Liver (tissue), 3 donors: Measurements from ENCODE around the gene RAB7A.

ENCODE experiments used
- EGR1 ChIP-seq, 2 donors: IDR thresholded peaks; 2 replicates each; pipeline ENCODE4 v1.6.1; 2016 to 2018; ENCODE audit warnings: antibody characterized with exemption in 2 of 2, low read depth in 2 of 2
- FOXA1 ChIP-seq: IDR thresholded peaks from 2 replicates; pipeline ENCODE4 v1.6.1; 2016; ENCODE audit warnings: antibody characterized with exemption
- FOXA2 ChIP-seq: IDR thresholded peaks from 2 replicates; pipeline ENCODE4 v1.6.1; 2016; ENCODE audit warnings: antibody characterized with exemption
- GABPA ChIP-seq, 2 donors: IDR thresholded peaks in 1 of 2; conservative IDR thresholded peaks in 1 of 2; 2 replicates each; pipeline ENCODE4 v1.6.1; 2016; ENCODE audit warnings: antibody characterized with exemption in 2 of 2, mild to moderate bottlenecking in 1 of 2, moderate library complexity in 1 of 2
- HNF4G ChIP-seq: IDR thresholded peaks from 2 replicates; pipeline ENCODE4 v1.6.1; 2016; ENCODE audit warnings: antibody characterized with exemption
- SP1 ChIP-seq: IDR thresholded peaks from 2 replicates; pipeline ENCODE4 v1.6.1; 2018; ENCODE audit warnings: antibody characterized with exemption, mild to moderate bottlenecking
- YY1 ChIP-seq: IDR thresholded peaks from 2 replicates; pipeline ENCODE4 v1.6.1; 2016; ENCODE audit warnings: antibody characterized with exemption, mild to moderate bottlenecking
- TF ChIP-seq, protein P1 (sequence below): fragments of 150-350 bp; IDR thresholded peaks from 2 replicates; pipeline ENCODE4 v1.5.1; 2017; ENCODE audit warnings: improper control_type of control experiment, low read depth, low read length; ENCODE audit not compliant: missing input control
- TF ChIP-seq, protein P2 (sequence below): IDR thresholded peaks from 2 replicates; pipeline ENCODE4 v1.6.1; 2016; ENCODE audit warnings: antibody characterized with exemption, mild to moderate bottlenecking
- TF ChIP-seq, protein P3 (sequence below): IDR thresholded peaks from 2 replicates; pipeline ENCODE4 v1.6.1; 2016; ENCODE audit warnings: antibody characterized with exemption
- donor health status: healthy.
- donor health status: healthy.

DNA sequence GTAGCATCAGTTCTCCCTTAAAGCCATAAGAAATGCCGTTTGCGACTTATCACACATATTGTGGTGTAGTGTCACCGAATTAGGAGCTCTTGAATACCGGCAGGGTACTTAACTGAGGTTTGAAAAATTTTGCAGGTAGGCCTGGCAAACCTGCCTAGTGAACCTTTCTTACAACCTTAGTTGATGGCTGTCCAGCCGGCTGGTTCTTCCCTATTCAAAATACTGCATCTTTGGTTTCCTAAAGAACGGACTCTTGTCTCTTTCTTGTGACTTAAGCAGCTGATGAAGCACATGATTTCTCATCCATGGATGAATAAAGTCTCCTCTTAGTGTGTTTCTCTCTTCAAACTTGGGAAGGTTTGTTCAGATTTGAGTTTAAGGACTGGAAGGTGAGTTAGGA, 1.5 kb downstream of the RAB7A start:
- TF ChIP-seq, protein P1, sequence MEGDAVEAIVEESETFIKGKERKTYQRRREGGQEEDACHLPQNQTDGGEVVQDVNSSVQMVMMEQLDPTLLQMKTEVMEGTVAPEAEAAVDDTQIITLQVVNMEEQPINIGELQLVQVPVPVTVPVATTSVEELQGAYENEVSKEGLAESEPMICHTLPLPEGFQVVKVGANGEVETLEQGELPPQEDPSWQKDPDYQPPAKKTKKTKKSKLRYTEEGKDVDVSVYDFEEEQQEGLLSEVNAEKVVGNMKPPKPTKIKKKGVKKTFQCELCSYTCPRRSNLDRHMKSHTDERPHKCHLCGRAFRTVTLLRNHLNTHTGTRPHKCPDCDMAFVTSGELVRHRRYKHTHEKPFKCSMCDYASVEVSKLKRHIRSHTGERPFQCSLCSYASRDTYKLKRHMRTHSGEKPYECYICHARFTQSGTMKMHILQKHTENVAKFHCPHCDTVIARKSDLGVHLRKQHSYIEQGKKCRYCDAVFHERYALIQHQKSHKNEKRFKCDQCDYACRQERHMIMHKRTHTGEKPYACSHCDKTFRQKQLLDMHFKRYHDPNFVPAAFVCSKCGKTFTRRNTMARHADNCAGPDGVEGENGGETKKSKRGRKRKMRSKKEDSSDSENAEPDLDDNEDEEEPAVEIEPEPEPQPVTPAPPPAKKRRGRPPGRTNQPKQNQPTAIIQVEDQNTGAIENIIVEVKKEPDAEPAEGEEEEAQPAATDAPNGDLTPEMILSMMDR = no peak
- TF ChIP-seq GABPA (IDR thresholded peaks at IDR 0.05 in 1 of 2, conservative IDR thresholded peaks at IDR 0.05 in 1 of 2) (no peak), FOXA1 (no peak), SP1 (no peak), HNF4G (no peak), EGR1 (IDR thresholded peaks at IDR 0.05; ENCODE audit: low read depth in 2 of 2) (no peak), YY1 (no peak), FOXA2 (no peak)
- TF ChIP-seq, protein P2, sequence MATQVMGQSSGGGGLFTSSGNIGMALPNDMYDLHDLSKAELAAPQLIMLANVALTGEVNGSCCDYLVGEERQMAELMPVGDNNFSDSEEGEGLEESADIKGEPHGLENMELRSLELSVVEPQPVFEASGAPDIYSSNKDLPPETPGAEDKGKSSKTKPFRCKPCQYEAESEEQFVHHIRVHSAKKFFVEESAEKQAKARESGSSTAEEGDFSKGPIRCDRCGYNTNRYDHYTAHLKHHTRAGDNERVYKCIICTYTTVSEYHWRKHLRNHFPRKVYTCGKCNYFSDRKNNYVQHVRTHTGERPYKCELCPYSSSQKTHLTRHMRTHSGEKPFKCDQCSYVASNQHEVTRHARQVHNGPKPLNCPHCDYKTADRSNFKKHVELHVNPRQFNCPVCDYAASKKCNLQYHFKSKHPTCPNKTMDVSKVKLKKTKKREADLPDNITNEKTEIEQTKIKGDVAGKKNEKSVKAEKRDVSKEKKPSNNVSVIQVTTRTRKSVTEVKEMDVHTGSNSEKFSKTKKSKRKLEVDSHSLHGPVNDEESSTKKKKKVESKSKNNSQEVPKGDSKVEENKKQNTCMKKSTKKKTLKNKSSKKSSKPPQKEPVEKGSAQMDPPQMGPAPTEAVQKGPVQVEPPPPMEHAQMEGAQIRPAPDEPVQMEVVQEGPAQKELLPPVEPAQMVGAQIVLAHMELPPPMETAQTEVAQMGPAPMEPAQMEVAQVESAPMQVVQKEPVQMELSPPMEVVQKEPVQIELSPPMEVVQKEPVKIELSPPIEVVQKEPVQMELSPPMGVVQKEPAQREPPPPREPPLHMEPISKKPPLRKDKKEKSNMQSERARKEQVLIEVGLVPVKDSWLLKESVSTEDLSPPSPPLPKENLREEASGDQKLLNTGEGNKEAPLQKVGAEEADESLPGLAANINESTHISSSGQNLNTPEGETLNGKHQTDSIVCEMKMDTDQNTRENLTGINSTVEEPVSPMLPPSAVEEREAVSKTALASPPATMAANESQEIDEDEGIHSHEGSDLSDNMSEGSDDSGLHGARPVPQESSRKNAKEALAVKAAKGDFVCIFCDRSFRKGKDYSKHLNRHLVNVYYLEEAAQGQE = peak; percentile 82
- TF ChIP-seq, protein P3, sequence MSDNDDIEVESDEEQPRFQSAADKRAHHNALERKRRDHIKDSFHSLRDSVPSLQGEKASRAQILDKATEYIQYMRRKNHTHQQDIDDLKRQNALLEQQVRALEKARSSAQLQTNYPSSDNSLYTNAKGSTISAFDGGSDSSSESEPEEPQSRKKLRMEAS = no peak
